Measurements from ENCODE around the gene C2orf68.
A peak's percentile ranks its signal among the peaks of the same experiment; 100 is the strongest.
"Not testable (repeated sequence)": the region's sequence is repeated elsewhere in the genome, so short reads cannot be mapped to it uniquely, and the experiment has no call there.

The C2orf68 gene

DNA sequence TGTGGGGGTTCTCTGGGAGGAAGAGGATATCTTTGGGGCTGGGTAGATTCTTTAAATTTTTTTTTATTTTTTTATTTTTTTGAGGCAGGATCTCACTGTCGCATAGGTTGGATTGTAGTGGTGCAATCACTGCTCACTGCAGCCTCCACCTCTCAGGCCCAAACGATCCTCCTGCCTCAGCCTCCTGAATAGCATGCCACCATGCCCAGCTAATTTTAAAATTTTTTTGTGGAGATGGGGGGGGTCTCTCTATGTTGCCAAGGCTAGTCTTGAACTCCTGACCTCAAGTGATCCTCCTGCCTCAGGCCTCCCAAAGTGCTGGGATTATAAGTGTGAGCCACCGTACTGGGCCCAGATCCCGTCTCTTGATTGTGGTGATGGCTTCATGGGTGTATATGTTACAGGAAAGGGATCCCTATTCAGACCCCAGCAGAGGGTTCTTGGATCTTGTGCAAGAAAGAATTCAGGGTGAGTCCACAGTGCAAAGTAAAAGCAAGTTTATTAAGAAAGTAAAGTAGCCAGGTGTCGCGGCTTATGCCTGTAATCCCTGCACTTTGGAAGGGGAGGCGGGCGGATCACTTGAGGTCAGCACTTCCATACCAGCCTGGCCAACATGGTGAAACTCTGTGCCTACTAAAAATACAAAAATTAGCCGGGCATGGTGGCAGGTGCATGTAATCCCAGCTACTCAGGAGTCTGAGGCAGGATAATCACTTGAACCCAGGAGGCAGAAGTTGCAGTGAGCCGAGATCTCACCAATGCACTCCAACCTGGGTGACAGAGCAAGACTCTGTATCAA lies 2.0 kb upstream of the C2orf68 start:
- no peaks in the 10 kb centered on the region for H3K27me3 Mint-ChIP-seq
- H3K4me3 Mint-ChIP-seq = no peak overlapping the region
- no peak for ATAC-seq (ENCODE audit: low read depth)
- H3K27ac Mint-ChIP-seq = no peak overlapping the region
- no peak for DNase-seq (ENCODE audit: low spot score in 2 of 2)
- H3K9me3 Mint-ChIP-seq = no peaks in the 10 kb centered on the region
- peaks cover 4% of the 10 kb centered on the region for H3K36me3 Mint-ChIP-seq
- peaks cover 13% of the 10 kb centered on the region for H3K4me1 Mint-ChIP-seq

DNA sequence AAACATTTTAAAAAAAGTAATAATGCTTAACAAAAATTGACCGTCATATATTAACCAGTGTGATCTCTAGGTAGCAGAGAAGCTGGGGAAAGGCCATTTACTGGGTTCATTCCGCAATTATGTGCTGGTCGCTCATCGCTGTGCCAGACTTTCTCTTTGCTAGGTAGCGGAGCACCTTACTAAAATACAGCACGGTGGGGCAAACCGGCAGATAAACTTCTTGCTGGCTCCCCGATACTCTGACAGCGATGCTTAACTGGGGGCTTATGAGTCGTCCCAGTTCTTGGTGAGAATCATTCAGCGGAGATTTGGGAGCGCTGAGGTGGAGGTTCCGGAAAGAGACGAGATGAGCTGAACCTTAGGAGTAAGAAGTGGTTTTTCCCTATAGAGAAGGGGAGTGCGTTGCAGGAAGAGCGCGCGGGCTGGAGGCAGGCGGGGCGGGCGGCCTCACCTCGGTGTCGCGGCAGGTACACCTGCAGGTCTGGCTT lies 605 bp downstream of the C2orf68 start:
- Mint-ChIP-seq H3K9me3 (no peaks in the 10 kb centered on the region), H3K27ac (peak overlapping the region; percentile 87), H3K27me3 (no peaks in the 10 kb centered on the region), H3K4me3 (peak overlapping the region; percentile 96), H3K36me3 (peaks cover 10% of the 10 kb centered on the region), H3K4me1 (peaks cover 17% of the 10 kb centered on the region)
- no peak for ATAC-seq (ENCODE audit: low read depth)
- DNase-seq (ENCODE audit: low spot score in 2 of 2) = no peak

GRCh38 chr2:85607268-85608215 lies 4.3 kb downstream of the C2orf68 start:
- Mint-ChIP-seq H3K4me1 (peaks cover 24% of the 10 kb centered on the region), H3K36me3 (peaks cover 10% of the 10 kb centered on the region), H3K4me3 (no peak overlapping the region), H3K27me3 (no peaks in the 10 kb centered on the region), H3K27ac (no peak overlapping the region), H3K9me3 (no peaks in the 10 kb centered on the region)
- ATAC-seq (ENCODE audit: low read depth) (no peak), DNase-seq (ENCODE audit: low spot score in 2 of 2) (no peak)

DNA sequence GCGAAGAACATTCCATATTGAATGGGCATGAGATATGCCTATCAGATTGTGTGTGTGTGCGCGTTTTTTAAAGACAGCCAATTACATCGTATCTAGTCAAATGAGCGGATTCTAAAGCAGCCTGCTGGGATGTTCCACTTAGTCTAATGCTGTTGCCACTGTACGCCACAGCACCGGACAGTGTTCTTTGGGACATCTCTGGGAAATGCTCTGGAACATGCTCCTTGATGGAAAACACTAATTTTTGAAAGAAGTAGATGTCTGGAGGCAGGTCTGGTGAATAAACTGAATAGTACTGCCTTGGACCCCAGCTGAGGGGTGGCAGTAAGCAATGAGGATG lies 5.8 kb downstream of the C2orf68 start:
- no peak overlapping the region for H3K4me3 Mint-ChIP-seq
- peaks cover 10% of the 10 kb centered on the region for H3K36me3 Mint-ChIP-seq
- H3K27me3 Mint-ChIP-seq = no peaks in the 10 kb centered on the region
- DNase-seq (ENCODE audit: low spot score in 2 of 2) (no peak), ATAC-seq (ENCODE audit: low read depth) (no peak)
- peaks cover 28% of the 10 kb centered on the region for H3K4me1 Mint-ChIP-seq
- H3K27ac Mint-ChIP-seq = no peak overlapping the region
- H3K9me3 Mint-ChIP-seq = no peaks in the 10 kb centered on the region

- no peak overlapping the region for H3K27ac Mint-ChIP-seq
- H3K4me3 Mint-ChIP-seq = no peak overlapping the region
- DNase-seq (ENCODE audit: low spot score in 2 of 2) = no peak
- no peaks in the 10 kb centered on the region for H3K9me3 Mint-ChIP-seq
- H3K36me3 Mint-ChIP-seq = peaks cover 10% of the 10 kb centered on the region
- ATAC-seq (ENCODE audit: low read depth) = no peak
- H3K4me1 Mint-ChIP-seq = peaks cover 28% of the 10 kb centered on the region
- H3K27me3 Mint-ChIP-seq = no peaks in the 10 kb centered on the region
Observed at GRCh38 chr2:85605406-85606115, 6.3 kb downstream of the C2orf68 start.

GRCh38 chr2:85604568-85605339 lies 7.1 kb downstream of the C2orf68 start:
- ATAC-seq (ENCODE audit: low read depth) (no peak), DNase-seq (ENCODE audit: low spot score in 2 of 2) (no peak)
- H3K4me1 Mint-ChIP-seq = peaks cover 22% of the 10 kb centered on the region
- no peak overlapping the region for H3K27ac Mint-ChIP-seq
- peaks cover 10% of the 10 kb centered on the region for H3K36me3 Mint-ChIP-seq
- H3K4me3 Mint-ChIP-seq = no peak overlapping the region
- no peaks in the 10 kb centered on the region for H3K9me3 Mint-ChIP-seq
- no peaks in the 10 kb centered on the region for H3K27me3 Mint-ChIP-seq

DNA sequence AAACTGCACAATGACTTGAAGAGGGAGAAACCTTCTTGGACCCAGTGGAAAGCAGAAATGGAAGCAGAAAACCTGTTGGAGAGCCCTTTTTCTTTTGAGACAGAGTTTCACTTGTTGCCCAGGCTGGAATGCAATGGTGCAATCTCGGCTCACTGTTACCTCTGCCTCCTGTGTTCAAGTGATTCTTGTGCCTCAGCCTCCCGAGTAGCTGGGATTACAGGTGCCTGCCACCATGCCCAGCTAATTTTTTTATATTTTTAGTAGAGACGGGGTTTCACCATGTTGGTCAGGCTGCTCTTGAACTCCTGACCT lies 7.8 kb downstream of the C2orf68 start:
- not testable (repeated sequence) for H3K27me3 Mint-ChIP-seq; H3K4me3 Mint-ChIP-seq; H3K9me3 Mint-ChIP-seq; H3K27ac Mint-ChIP-seq; H3K36me3 Mint-ChIP-seq; ATAC-seq (ENCODE audit: low read depth); DNase-seq (ENCODE audit: low spot score in 2 of 2)
- peaks cover 22% of the 10 kb centered on the region for H3K4me1 Mint-ChIP-seq

- Mint-ChIP-seq H3K27ac (peak within 1 kb of the TSS; percentile 86), H3K36me3 (peaks cover 2% of the 10 kb centered on the region), H3K9me3 (no peaks in the 10 kb centered on the region), H3K4me1 (peaks cover 18% of the 10 kb centered on the region), H3K4me3 (peak within 1 kb of the TSS; percentile 91), H3K27me3 (no peaks in the 10 kb centered on the region)
- DNase-seq (ENCODE audit: low spot score in 2 of 2) (peak; percentile 84 to 87), ATAC-seq (ENCODE audit: low read depth) (peak; percentile 96)
Observed at GRCh38 chr2:85602476-85603234, 9.2 kb downstream of the C2orf68 start, which contains the start of gene TMEM150A. TMEM150A (minus strand) TSS chr2:85602698; CDS start chr2:85601948, 750 bp downstream.

GRCh38 chr2:85601771-85602475 lies 9.9 kb downstream of the C2orf68 start:
- peak; percentile 18 for ATAC-seq (ENCODE audit: low read depth)
- Mint-ChIP-seq H3K4me1 (peaks cover 18% of the 10 kb centered on the region), H3K36me3 (peaks cover under 1% of the 10 kb centered on the region), H3K4me3 (peak overlapping the region; percentile 84), H3K27ac (peak overlapping the region; percentile 56), H3K27me3 (no peaks in the 10 kb centered on the region), H3K9me3 (no peaks in the 10 kb centered on the region)
- peak in 1 of 2 donors; percentile 41 for DNase-seq (ENCODE audit: low spot score in 2 of 2)

DNA sequence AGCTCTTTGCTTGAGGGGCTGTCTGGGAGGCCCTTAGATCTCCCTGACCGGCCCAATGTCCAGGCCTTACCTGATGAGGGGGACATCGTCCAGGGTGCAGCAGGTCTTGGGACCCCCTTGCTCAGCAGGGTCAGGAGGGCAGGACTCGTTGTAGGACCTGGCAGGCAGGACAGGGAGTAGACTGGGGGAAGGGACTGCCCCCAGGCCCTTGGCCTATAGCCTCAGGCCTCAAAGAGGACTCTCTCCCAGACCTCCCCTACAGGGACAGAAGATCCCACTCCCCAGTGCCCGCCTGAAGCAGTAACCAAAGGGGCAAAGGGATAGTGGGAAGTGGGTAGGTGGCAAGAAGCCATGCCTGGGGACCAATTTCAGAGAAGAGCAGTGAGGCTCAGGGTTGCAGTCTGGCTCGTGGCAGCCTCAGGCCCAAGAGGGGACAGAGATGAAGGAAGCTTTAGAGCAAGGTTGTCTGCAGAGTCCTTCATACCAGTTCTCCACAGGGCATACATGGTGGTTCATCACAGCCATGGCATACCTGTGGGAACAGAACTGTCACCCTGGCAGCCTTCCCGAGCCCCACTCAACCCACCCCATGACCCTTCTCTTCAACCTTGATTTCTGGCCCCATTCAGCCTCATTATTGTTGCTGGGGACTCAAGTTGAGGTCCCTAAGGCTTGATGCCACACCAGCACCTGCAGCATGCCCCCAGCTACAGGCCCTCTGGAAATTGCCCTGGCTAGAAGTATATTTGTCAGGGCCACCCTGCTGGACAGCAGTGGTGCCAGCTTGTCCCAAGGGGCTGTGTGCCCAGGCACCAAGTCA lies 10.7 kb downstream of the C2orf68 start:
- peak overlapping the region; percentile 56 for H3K27ac Mint-ChIP-seq
- no peak for DNase-seq (ENCODE audit: low spot score in 2 of 2)
- no peaks in the 10 kb centered on the region for H3K36me3 Mint-ChIP-seq
- H3K27me3 Mint-ChIP-seq = no peaks in the 10 kb centered on the region
- H3K4me3 Mint-ChIP-seq = peak overlapping the region; percentile 84
- no peak for ATAC-seq (ENCODE audit: low read depth)
- H3K4me1 Mint-ChIP-seq = peaks cover 23% of the 10 kb centered on the region
- no peaks in the 10 kb centered on the region for H3K9me3 Mint-ChIP-seq

GRCh38 chr2:85600235-85600575 lies 11.7 kb downstream of the C2orf68 start:
- H3K27ac Mint-ChIP-seq = no peak overlapping the region
- no peak overlapping the region for H3K4me3 Mint-ChIP-seq
- no peaks in the 10 kb centered on the region for H3K27me3 Mint-ChIP-seq
- peaks cover 2% of the 10 kb centered on the region for H3K36me3 Mint-ChIP-seq
- no peaks in the 10 kb centered on the region for H3K9me3 Mint-ChIP-seq
- peaks cover 22% of the 10 kb centered on the region for H3K4me1 Mint-ChIP-seq
- DNase-seq (ENCODE audit: low spot score in 2 of 2) = no peak
- ATAC-seq (ENCODE audit: low read depth) = no peak

All from memory B cell (primary cell).